Large intestine (tissue), 3 donors: Measurements from ENCODE around the gene TMEM212. TPM values are rescaled to one million over a fixed set of nuclear protein-coding genes. Genes with fewer than 3 reads are reported as not detected.

Experiments used
- DNase-seq, 2 donors: peaks; one replicate each; pipeline versions ENCODE4 v3.0.0 to v3.0.0-alpha.2; 2013
- H3K27ac ChIP-seq: one replicate; pipeline ENCODE4 v1.5.1; 2013; ENCODE audit warnings: low read length
- H3K27me3 ChIP-seq: 2 replicates; pipeline ENCODE4 v1.6.1; 2013; ENCODE audit warnings: low read length; ENCODE audit not compliant: control insufficient read depth, insufficient read depth
- H3K36me3 ChIP-seq: 2 replicates; pipeline ENCODE4 v1.6.1; 2013; ENCODE audit warnings: low read length; ENCODE audit not compliant: control insufficient read depth, insufficient read depth
- H3K4me1 ChIP-seq: one replicate; pipeline ENCODE4 v1.6.1; 2013; ENCODE audit warnings: low read length; ENCODE audit not compliant: control insufficient read depth, insufficient read depth
- H3K4me3 ChIP-seq: one replicate; pipeline ENCODE4 v1.5.1; 2013; ENCODE audit warnings: low read length
- H3K9me3 ChIP-seq: one replicate; pipeline ENCODE4 v1.6.1; 2013; ENCODE audit warnings: mild to moderate bottlenecking, low read depth, low read length, moderate library complexity; ENCODE audit not compliant: control insufficient read depth
- WGBS: methylation state at CpG from one replicate; pipeline ENCODE4 v1.1.5; 2013; ENCODE audit warnings: low lambda C conversion rate; ENCODE audit not compliant: insufficient coverage; 5-methylcytosine and 5-hydroxymethylcytosine counted together
- polyA plus RNA-seq: library from polyadenylated mRNA; unstranded; fragments of 120-200 nt; gene quantifications from one replicate; pipeline ENCODE4 v1.2.1, GENCODE V29; 2013

Gene TMEM212
- polyA plus RNA-seq, 1 donor: not detected

GRCh38 chr3:171824824-171825221 lies 18.3 kb upstream of the TMEM212 start:
- peaks cover 16% of the 10 kb centered on the region for H3K4me1 ChIP-seq
- H3K27ac ChIP-seq: no peak overlapping the region
- no peak overlapping the region for H3K4me3 ChIP-seq
- H3K27me3 ChIP-seq: no peaks in the 10 kb centered on the region
- no peaks in the 10 kb centered on the region for H3K9me3 ChIP-seq
- no peaks in the 10 kb centered on the region for H3K36me3 ChIP-seq
- no peak for DNase-seq
- WGBS: 100% methylated on average over 3 of the region's 7 CpGs

- Histone ChIP-seq H3K27ac (no peak overlapping the region), H3K27me3 (no peaks in the 10 kb centered on the region), H3K4me1 (peaks cover 16% of the 10 kb centered on the region), H3K9me3 (no peaks in the 10 kb centered on the region), H3K36me3 (no peaks in the 10 kb centered on the region), H3K4me3 (no peak overlapping the region)
- DNase-seq: no peak
- 100% methylated on average over 1 of the region's 5 CpGs for WGBS
Measured at GRCh38 chr3:171825222-171825828, 17.8 kb upstream of the TMEM212 start.

- H3K9me3 ChIP-seq: no peaks in the 10 kb centered on the region
- no peak overlapping the region for H3K4me3 ChIP-seq
- no peaks in the 10 kb centered on the region for H3K36me3 ChIP-seq
- no peak overlapping the region for H3K27ac ChIP-seq
- peaks cover 12% of the 10 kb centered on the region for H3K4me1 ChIP-seq
- no peak for DNase-seq
- WGBS: no CpG with 5 or more reads among the region's 3 CpGs
- no peaks in the 10 kb centered on the region for H3K27me3 ChIP-seq
Measured at GRCh38 chr3:171827385-171827784, 15.8 kb upstream of the TMEM212 start.

DNA sequence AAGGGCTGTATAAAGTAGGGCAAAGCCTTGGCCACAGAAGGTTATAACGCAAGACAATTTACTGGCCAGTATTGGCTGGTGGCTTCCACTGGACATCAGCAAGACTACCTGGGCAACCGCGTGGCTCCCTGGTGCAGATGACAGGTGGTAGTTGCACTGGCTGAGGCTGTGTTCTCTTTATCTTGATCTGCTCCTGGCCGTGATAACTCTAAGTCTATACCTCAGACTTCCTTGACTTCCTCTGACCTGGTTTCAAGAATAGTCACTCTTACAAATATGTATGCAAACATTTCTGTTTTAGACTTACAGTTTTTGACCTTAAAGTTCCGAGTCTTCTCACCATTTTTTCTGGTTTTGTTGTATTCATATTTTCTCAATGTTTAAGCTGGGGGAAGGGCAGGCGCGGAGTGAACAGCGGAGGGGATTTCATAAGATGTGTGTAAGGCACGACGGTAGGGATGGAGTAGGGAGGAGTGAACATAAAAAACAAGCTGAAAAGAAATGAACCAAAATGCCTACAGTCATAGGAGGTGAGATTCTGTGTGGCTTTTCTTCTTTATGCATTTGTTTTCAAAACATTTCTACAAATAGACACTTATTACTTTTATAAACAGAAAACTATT lies 15.2 kb upstream of the TMEM212 start:
- no peak for DNase-seq
- 100% methylated on average over 3 of the region's 10 CpGs for WGBS
- no peaks in the 10 kb centered on the region for H3K27me3 ChIP-seq
- H3K9me3 ChIP-seq: no peaks in the 10 kb centered on the region
- peaks cover 10% of the 10 kb centered on the region for H3K4me1 ChIP-seq
- H3K36me3 ChIP-seq: no peaks in the 10 kb centered on the region
- H3K4me3 ChIP-seq: no peak overlapping the region
- H3K27ac ChIP-seq: no peak overlapping the region

- H3K36me3 ChIP-seq: no peaks in the 10 kb centered on the region
- WGBS: no CpG with 5 or more reads among the region's 5 CpGs
- H3K27me3 ChIP-seq: no peaks in the 10 kb centered on the region
- no peak overlapping the region for H3K27ac ChIP-seq
- peaks cover 9% of the 10 kb centered on the region for H3K4me1 ChIP-seq
- no peaks in the 10 kb centered on the region for H3K9me3 ChIP-seq
- no peak overlapping the region for H3K4me3 ChIP-seq
- no peak for DNase-seq
Measured at GRCh38 chr3:171828902-171829770, 14.0 kb upstream of the TMEM212 start.

GRCh38 chr3:171829841-171830517 lies 13.2 kb upstream of the TMEM212 start:
- DNase-seq: peak; percentile 77 to 81
- WGBS: no CpG with 5 or more reads among the region's 6 CpGs
- peaks cover 5% of the 10 kb centered on the region for H3K4me1 ChIP-seq
- H3K4me3 ChIP-seq: no peak overlapping the region
- H3K27ac ChIP-seq: no peak overlapping the region
- no peaks in the 10 kb centered on the region for H3K9me3 ChIP-seq
- no peaks in the 10 kb centered on the region for H3K36me3 ChIP-seq
- H3K27me3 ChIP-seq: no peaks in the 10 kb centered on the region

- no peaks in the 10 kb centered on the region for H3K36me3 ChIP-seq
- no peak overlapping the region for H3K4me3 ChIP-seq
- H3K27me3 ChIP-seq: no peaks in the 10 kb centered on the region
- no peak for DNase-seq
- no peaks in the 10 kb centered on the region for H3K9me3 ChIP-seq
- H3K4me1 ChIP-seq: peaks cover 5% of the 10 kb centered on the region
- no peak overlapping the region for H3K27ac ChIP-seq
Measured at GRCh38 chr3:171830518-171830875, 12.7 kb upstream of the TMEM212 start.

DNA sequence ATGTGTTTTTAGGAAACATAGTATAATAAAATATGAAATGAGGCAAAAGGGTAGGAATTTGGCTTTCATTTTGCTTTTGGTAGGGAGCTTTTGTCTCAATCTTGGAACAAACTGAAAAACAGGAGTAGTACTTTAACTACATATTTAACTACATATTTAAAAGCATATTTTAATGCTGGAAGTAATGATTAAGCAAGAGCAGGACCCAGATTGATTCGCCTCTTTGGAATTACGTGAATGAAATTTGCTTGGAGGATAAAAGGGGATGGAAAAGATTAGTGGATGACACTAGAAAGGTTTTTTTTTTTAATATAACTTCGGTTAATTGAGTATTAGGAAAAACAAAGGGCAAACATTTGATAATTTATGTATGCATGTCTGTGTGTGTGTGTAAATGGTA lies 11.2 kb upstream of the TMEM212 start:
- H3K27me3 ChIP-seq: no peaks in the 10 kb centered on the region
- no peaks in the 10 kb centered on the region for H3K9me3 ChIP-seq
- H3K4me3 ChIP-seq: no peak overlapping the region
- peaks cover 5% of the 10 kb centered on the region for H3K4me1 ChIP-seq
- no peaks in the 10 kb centered on the region for H3K36me3 ChIP-seq
- DNase-seq: no peak
- no peak overlapping the region for H3K27ac ChIP-seq
- 100% methylated on average over 3 of the region's 3 CpGs for WGBS

DNA sequence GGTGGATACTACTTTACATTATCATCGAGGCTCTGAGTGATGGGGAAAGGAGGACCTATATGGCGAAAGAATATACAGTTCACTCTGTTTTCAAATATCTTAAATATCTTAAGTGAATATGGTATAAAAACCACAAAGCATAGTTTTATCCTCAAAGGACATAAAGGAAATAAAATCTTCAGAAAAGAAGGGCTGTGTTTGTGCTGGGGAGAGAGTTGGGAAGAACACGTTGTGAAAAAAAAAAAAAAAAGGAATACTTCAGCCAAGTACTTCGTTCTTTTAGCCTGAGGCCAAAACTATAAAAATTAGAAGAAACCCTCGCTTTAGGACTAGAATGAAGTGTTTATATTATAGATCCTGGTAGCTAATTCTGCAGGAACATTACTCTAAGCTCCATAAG lies 10.2 kb upstream of the TMEM212 start:
- 75% methylated on average over 2 of the region's 5 CpGs for WGBS
- Histone ChIP-seq H3K4me1 (peaks cover 5% of the 10 kb centered on the region), H3K27ac (no peak overlapping the region), H3K9me3 (no peaks in the 10 kb centered on the region), H3K36me3 (no peaks in the 10 kb centered on the region), H3K27me3 (no peaks in the 10 kb centered on the region), H3K4me3 (no peak overlapping the region)
- DNase-seq: no peak

GRCh38 chr3:171833789-171834460 lies 9.2 kb upstream of the TMEM212 start:
- H3K9me3 ChIP-seq: no peaks in the 10 kb centered on the region
- 69% methylated on average over 2 of the region's 3 CpGs for WGBS
- H3K4me3 ChIP-seq: no peak overlapping the region
- no peaks in the 10 kb centered on the region for H3K36me3 ChIP-seq
- DNase-seq: no peak
- peaks cover 5% of the 10 kb centered on the region for H3K4me1 ChIP-seq
- H3K27ac ChIP-seq: no peak overlapping the region
- H3K27me3 ChIP-seq: no peaks in the 10 kb centered on the region
